Endothelial cell of umbilical vein (primary cell): Measurements from ENCODE around the gene APEH. TPM values are rescaled to one million over a fixed set of nuclear protein-coding genes. Genes with fewer than 3 reads are reported as not detected.

Experiments
- BruUV-seq: library from RNA; stranded (reverse); fragments of 400-500 nt; replicated peaks from 2 replicates; lab custom pipeline; 2021; lab: Mats Ljungman, UMichigan
- CTCF ChIA-PET: fragments of 300-600, 350-600 bp; sonication (Branson Sonifier 250); formaldehyde crosslinking; loops from one replicate; lab custom pipeline; 2021; ENCODE audit warnings: antibody characterized with exemption, inconsistent platforms; lab: Charles Lee
- POLR2A ChIA-PET: fragments of 300-600, 350-600 bp; sonication (Branson Sonifier 250); formaldehyde crosslinking; loops from one replicate; lab custom pipeline; 2021; ENCODE audit warnings: antibody characterized with exemption, inconsistent platforms; lab: Charles Lee
- DNase-seq: peaks from one replicate; pipeline ENCODE4 v3.0.0-alpha.2; 2011; ENCODE audit warnings: low read depth, low spot score
- FAIRE-seq: peaks from 2 replicates; lab custom pipeline; 2011; peaks lifted over from hg19 to GRCh38; lab: Jason Lieb, UNC
- H2AFZ ChIP-seq: 2 replicates; pipeline ENCODE4 v1.6.0; 2012; ENCODE audit warnings: low read depth, low read length, control low read depth, inconsistent platforms
- H3K27ac ChIP-seq: 2 replicates; pipeline ENCODE4 v1.5.1; 2011; ENCODE audit warnings: low read depth, mild to moderate bottlenecking, control low read depth, low read length, moderate library complexity; ENCODE audit not compliant: insufficient read depth
- H3K27me3 ChIP-seq, 2 experiments: 2 replicates each; pipeline versions ENCODE4 v1.6.0 to v1.6.1; 2011; ENCODE audit warnings: low read length in 2 of 2, mixed read lengths in 1 of 2; ENCODE audit not compliant: control insufficient read depth in 2 of 2, insufficient read depth in 2 of 2
- H3K36me3 ChIP-seq, 2 experiments: 2 replicates in 1 of 2; 3 replicates in 1 of 2; pipeline ENCODE4 v1.5.1; 2011; ENCODE audit warnings: low read length in 2 of 2, mild to moderate bottlenecking in 1 of 2, moderate library complexity in 1 of 2; ENCODE audit not compliant: control insufficient read depth in 2 of 2, insufficient read depth in 2 of 2; ENCODE audit errors: extremely low read depth in 1 of 2
- H3K4me1 ChIP-seq: 3 replicates; pipeline ENCODE4 v1.5.1; 2011; ENCODE audit warnings: mild to moderate bottlenecking, low read length; ENCODE audit not compliant: control insufficient read depth, insufficient read depth; ENCODE audit errors: extremely low read depth
- H3K4me2 ChIP-seq: 2 replicates; pipeline ENCODE4 v1.6.1; 2011; ENCODE audit warnings: low read length, control low read depth, mixed read lengths; ENCODE audit not compliant: insufficient read depth
- H3K4me3 ChIP-seq, 3 experiments: fragments of 200-600 bp in 1 of 3; sonication (generic), shearing (Covaris generic) in 1 of 3; replicated peaks in 1 of 3; 2 replicates each; pipeline ENCODE4 v1.5.1; 2011 to 2016; ENCODE audit warnings: control low read depth in 3 of 3, low read length in 3 of 3, mild to moderate bottlenecking in 2 of 3, inconsistent platforms in 1 of 3, low read depth in 1 of 3, moderate library complexity in 1 of 3; ENCODE audit not compliant: insufficient read depth in 1 of 3
- H3K79me2 ChIP-seq: 2 replicates; pipeline ENCODE4 v1.6.0; 2012; ENCODE audit warnings: low read length, inconsistent platforms; ENCODE audit not compliant: control insufficient read depth, insufficient read depth
- H3K9ac ChIP-seq: replicated peaks from 2 replicates; pipeline ENCODE3; 2011; ENCODE audit warnings: low read length, control low read depth; ENCODE audit not compliant: insufficient read depth; ENCODE audit errors: extremely low read depth
- H3K9me1 ChIP-seq: replicated peaks from 3 replicates; pipeline ENCODE4 v1.6.0; 2011; ENCODE audit warnings: mild to moderate bottlenecking, low read length; ENCODE audit not compliant: control insufficient read depth, insufficient read depth; ENCODE audit errors: extremely low read depth
- H3K9me3 ChIP-seq: replicated peaks from 2 replicates; pipeline ENCODE4 v1.5.1; 2012; ENCODE audit warnings: low read length, inconsistent platforms; ENCODE audit not compliant: control insufficient read depth, insufficient read depth
- H4K20me1 ChIP-seq: replicated peaks from 2 replicates; pipeline ENCODE3; 2011; ENCODE audit warnings: mild to moderate bottlenecking, low read length; ENCODE audit not compliant: control insufficient read depth, insufficient read depth; ENCODE audit errors: extremely low read depth
- CTCF ChIP-seq, 2 donors: IDR thresholded peaks; 1 replicate in 1 of 2; 2 replicates in 1 of 2; pipeline ENCODE4 v1.5.1; 2011; ENCODE audit warnings: low read length in 2 of 2, mild to moderate bottlenecking in 2 of 2, moderate library complexity in 2 of 2, control low read depth in 1 of 2, inconsistent platforms in 1 of 2, low read depth in 1 of 2; ENCODE audit not compliant: insufficient read depth in 1 of 2; ENCODE audit errors: extremely low read depth in 1 of 2
- EZH2 ChIP-seq: IDR thresholded peaks from 2 replicates; pipeline ENCODE4 v1.6.1; 2012; ENCODE audit warnings: borderline replicate concordance, low read depth, mild to moderate bottlenecking, moderate library complexity, low read length, inconsistent platforms; ENCODE audit not compliant: severe bottlenecking
- FOS ChIP-seq: IDR thresholded peaks from 2 replicates; pipeline ENCODE4 v1.6.1; 2011; ENCODE audit warnings: mild to moderate bottlenecking, low read length, moderate library complexity, borderline replicate concordance; ENCODE audit not compliant: insufficient read depth
- GATA2 ChIP-seq: IDR thresholded peaks from 2 replicates; pipeline ENCODE4 v1.7.0; 2011; ENCODE audit warnings: low read depth, mild to moderate bottlenecking, moderate library complexity, mixed read lengths, low read length; ENCODE audit not compliant: insufficient read length, insufficient read depth
- JUN ChIP-seq: IDR thresholded peaks from 2 replicates; pipeline ENCODE4 v1.6.1; 2011; ENCODE audit warnings: borderline replicate concordance, low read depth; ENCODE audit not compliant: insufficient read length, insufficient read depth
- MYC ChIP-seq: IDR thresholded peaks from one replicate; pipeline ENCODE4 v1.6.1; 2011; ENCODE audit warnings: mild to moderate bottlenecking, low read depth, low read length
- POLR2A ChIP-seq: IDR thresholded peaks from 2 replicates; pipeline ENCODE4 v1.6.1; 2012; ENCODE audit warnings: low read depth, mild to moderate bottlenecking, control low read depth, low read length
- POLR2AphosphoS5 ChIP-seq: IDR thresholded peaks from 2 replicates; pipeline ENCODE4 v1.6.1; 2012; ENCODE audit warnings: low read depth, mild to moderate bottlenecking, control low read depth, low read length, moderate library complexity; ENCODE audit not compliant: insufficient read depth
- dilution Hi-C: fragments of 300-500 bp; cut with MboI; formaldehyde crosslinking; loops from one replicate; pipeline ENCODE4 v1.15.0; 2019; ENCODE audit warnings: low sequenced_read_pairs; ENCODE audit not compliant: extremely low pct_ligation_motif_present
- intact Hi-C: fragments of 100-400 bp; cut with micrococcal nuclease; formaldehyde crosslinking; loops from one replicate; pipeline ENCODE4 v1.10.0; 2022
- polyA plus RNA-seq, 4 experiments: library from polyadenylated mRNA; depleted of rRNA in 3 of 4; stranded (reverse) in 3 of 4; unstranded in 1 of 4; fragments of >200 nt; gene quantifications; 2 replicates each; pipeline versions ENCODE4 v1.2.1 to v1.2.3, GENCODE V29; 2011 to 2012; ENCODE audit warnings: missing spikeins in 1 of 4
- total RNA-seq: library from RNA; stranded (reverse); gene quantifications from 2 replicates; pipeline ENCODE4 v1.2.3, GENCODE V29; 2021
- TF ChIP-seq, protein P1 (sequence below): IDR thresholded peaks from 2 replicates; pipeline ENCODE4 v1.6.1; 2011; ENCODE audit not compliant: insufficient read depth, insufficient read length

Gene APEH
- total and polyA plus RNA-seq, 2 donors (not counting 3 experiments of a cell fraction or from before 2014, with no cell fraction given), result 68.2 to 74.3 TPM

- BruUV-seq, result TSS peak; percentile 78
- TF ChIP-seq GATA2, result no peak
- no peak for TF ChIP-seq JUN
- Histone ChIP-seq H3K36me3 (no peaks in the 10 kb centered on the region), H3K27ac (peak overlapping the region; percentile 40), H3K27me3 (no peaks in the 10 kb centered on the region), H3K4me2 (peak overlapping the region; percentile 72), H3K9me1 (no peaks in the 10 kb centered on the region), H3K9me3 (no peaks in the 10 kb centered on the region), H3K79me2 (peaks cover 3% of the 10 kb centered on the region), H3K9ac (peak overlapping the region; percentile 41), H3K4me3 (peak overlapping the region; percentile 13 to 41 (median 41)), H3K4me1 (peaks cover 4% of the 10 kb centered on the region), H4K20me1 (no peaks in the 10 kb centered on the region), H2AFZ (peak overlapping the region; percentile 30)
- CTCF ChIA-PET, result interaction anchor here (5.4 kb wide), 1 partner anchor 135 kb away, joined by 293 read pairs; no protein-coding TSS in a partner anchor
- dilution Hi-C loops (no loop called here), intact Hi-C loops (no loop called here)
- POLR2A ChIA-PET, result interaction anchor here (0.7 kb wide), 1 partner anchor 133 kb away, joined by 3 read pairs; no protein-coding TSS in a partner anchor
- no peak for FAIRE-seq
- no peak for DNase-seq
Observed at GRCh38 chr3:49673121-49673714, 933 bp upstream of the APEH start.

- intact Hi-C loops, result loop anchor here (1.0 kb wide), 1 partner anchor 15 kb away; the partner anchor contains the start of genes MST1 and RNF123
- H3K27ac ChIP-seq, result peak overlapping the region; percentile 40
- dilution Hi-C loops, result no loop called here
Observed at GRCh38 chr3:49674497-49674983, 389 bp downstream of the APEH start.

More at GRCh38 chr3:49674497-49674983, 389 bp downstream of the APEH start:
- DNase-seq (no peak), FAIRE-seq (no peak)
- H3K4me3 ChIP-seq, result peak overlapping the region; percentile 41 to 47 (median 44)
- H3K79me2 ChIP-seq, result peaks cover 3% of the 10 kb centered on the region
- no peaks in the 10 kb centered on the region for H3K9me3 ChIP-seq
- H3K4me2 ChIP-seq, result peak overlapping the region; percentile 11
- CTCF ChIA-PET, result interaction anchor here (2.2 kb wide), 1 partner anchor 135 kb away, joined by 11 read pairs; no protein-coding TSS in a partner anchor
- no peaks in the 10 kb centered on the region for H4K20me1 ChIP-seq
- no peaks in the 10 kb centered on the region for H3K27me3 ChIP-seq
- POLR2A ChIA-PET, result no interaction called here
- H2AFZ ChIP-seq, result peak overlapping the region; percentile 52
- peak overlapping the region; percentile 50 for H3K9ac ChIP-seq
- TF ChIP-seq MYC (no peak), FOS (no peak), POLR2AphosphoS5 (no peak), GATA2 (no peak), POLR2A (no peak), CTCF (IDR thresholded peaks at IDR 0.05; ENCODE audit: extremely low read depth in 1 of 2, insufficient read depth in 1 of 2, low read depth in 1 of 2, low read length in 2 of 2) (no peak), JUN (no peak), EZH2 (no peak)
- TF ChIP-seq, protein P1, sequence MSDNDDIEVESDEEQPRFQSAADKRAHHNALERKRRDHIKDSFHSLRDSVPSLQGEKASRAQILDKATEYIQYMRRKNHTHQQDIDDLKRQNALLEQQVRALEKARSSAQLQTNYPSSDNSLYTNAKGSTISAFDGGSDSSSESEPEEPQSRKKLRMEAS, result no peak
- peaks cover 0 to under 1% of the 10 kb centered on the region in 2 experiments for H3K36me3 ChIP-seq
- H3K9me1 ChIP-seq, result no peaks in the 10 kb centered on the region
- peaks cover 4% of the 10 kb centered on the region for H3K4me1 ChIP-seq
- BruUV-seq, result no TSS peak
